ENCODE results near the gene GLIS1.

Gene GLIS1

DNA sequence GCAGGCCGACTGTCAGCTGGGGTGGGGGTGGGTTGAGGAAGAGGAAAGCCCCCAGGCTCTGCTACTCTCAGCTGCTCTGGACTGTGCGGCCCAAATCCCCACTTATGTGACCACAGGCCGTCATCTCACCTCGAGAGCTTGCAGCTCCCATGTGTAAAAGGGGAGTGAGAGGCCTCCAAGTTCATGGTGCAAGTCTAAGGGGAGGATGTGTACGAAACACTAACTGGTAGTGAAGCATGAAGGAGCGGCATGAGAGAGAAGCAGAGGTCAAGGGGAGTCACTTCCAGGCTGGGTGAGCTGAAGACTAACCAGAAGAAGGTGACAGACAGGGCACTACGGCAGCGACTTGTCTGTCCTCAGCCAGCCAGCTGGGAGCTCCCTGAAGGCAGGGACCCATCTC lies 43.8 kb downstream of the GLIS1 start:
- DNase-seq (ENCODE audit: low spot score) = no peak
- TF ChIP-seq CTCF (IDR thresholded peaks at IDR 0.05; ENCODE audit: extremely low read depth, insufficient read depth, missing control alignments) = no peak
- in situ Hi-C loops (cut with MboI; ENCODE audit: low pct_unique_long_range_greater_than_20kb, low sequenced_read_pairs, unreplicated experiment) = no loop called here

DNA sequence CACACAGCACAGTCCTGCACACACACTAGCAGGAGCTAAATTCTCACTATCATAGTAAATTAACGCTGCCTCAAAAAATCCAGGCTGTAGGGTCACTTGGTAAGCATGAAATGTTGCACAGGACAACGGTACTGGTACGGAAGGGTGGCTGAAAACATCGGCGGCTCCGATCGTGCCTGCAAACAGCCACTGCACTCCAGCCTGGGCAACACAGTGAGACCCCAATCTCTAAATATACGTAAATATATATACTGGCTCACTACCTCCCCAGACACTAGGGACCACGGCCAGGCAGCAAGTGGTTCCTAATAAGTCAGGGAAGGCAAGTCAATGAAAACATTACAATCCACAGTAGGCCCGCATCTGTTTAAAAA lies 44.3 kb downstream of the GLIS1 start:
- in situ Hi-C loops (cut with MboI; ENCODE audit: low pct_unique_long_range_greater_than_20kb, low sequenced_read_pairs, unreplicated experiment) = no loop called here
- TF ChIP-seq CTCF (IDR thresholded peaks at IDR 0.05; ENCODE audit: extremely low read depth, insufficient read depth, missing control alignments) = no peak

GRCh38 chr1:53693773-53694717 lies 44.9 kb downstream of the GLIS1 start:
- no peak for DNase-seq (ENCODE audit: low spot score)
- TF ChIP-seq CTCF (IDR thresholded peaks at IDR 0.05; ENCODE audit: extremely low read depth, insufficient read depth, missing control alignments) = no peak
- in situ Hi-C loops (cut with MboI; ENCODE audit: low pct_unique_long_range_greater_than_20kb, low sequenced_read_pairs, unreplicated experiment) = no loop called here

More for the DNA sequence above, 44.3 kb downstream of the GLIS1 start:
- DNase-seq (ENCODE audit: low spot score) = no peak

DNA sequence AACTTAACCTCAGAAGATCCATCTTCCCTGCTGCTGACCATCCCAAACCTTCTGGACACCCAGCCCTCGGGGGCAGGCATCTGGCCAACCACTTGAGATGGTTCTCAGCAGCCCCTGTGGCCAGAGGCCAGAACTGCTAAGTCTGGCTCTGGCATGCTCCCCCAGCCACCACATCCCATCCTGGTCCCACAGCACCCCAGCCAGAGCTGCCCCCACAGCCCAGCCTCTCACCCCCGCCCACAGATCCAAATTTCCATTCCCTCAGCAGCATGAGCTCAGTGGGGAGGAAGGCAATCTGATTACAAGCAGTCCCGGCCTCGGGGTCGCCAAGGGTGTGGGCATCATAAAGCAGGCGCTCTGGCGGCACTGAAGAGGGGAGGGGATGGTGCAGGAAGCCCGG lies 45.6 kb downstream of the GLIS1 start:
- in situ Hi-C loops (cut with MboI; ENCODE audit: low pct_unique_long_range_greater_than_20kb, low sequenced_read_pairs, unreplicated experiment) = no loop called here
- DNase-seq (ENCODE audit: low spot score) = no peak
- no peak for TF ChIP-seq CTCF (IDR thresholded peaks at IDR 0.05; ENCODE audit: extremely low read depth, insufficient read depth, missing control alignments)

GRCh38 chr1:53691326-53691725 lies 47.6 kb downstream of the GLIS1 start:
- in situ Hi-C loops (cut with MboI; ENCODE audit: low pct_unique_long_range_greater_than_20kb, low sequenced_read_pairs, unreplicated experiment) = no loop called here
- DNase-seq (ENCODE audit: low spot score) = no peak
- no peak for TF ChIP-seq CTCF (IDR thresholded peaks at IDR 0.05; ENCODE audit: extremely low read depth, insufficient read depth, missing control alignments)

- no peak for DNase-seq (ENCODE audit: low spot score)
- no peak for TF ChIP-seq CTCF (IDR thresholded peaks at IDR 0.05; ENCODE audit: extremely low read depth, insufficient read depth, missing control alignments)
- in situ Hi-C loops (cut with MboI; ENCODE audit: low pct_unique_long_range_greater_than_20kb, low sequenced_read_pairs, unreplicated experiment) = no loop called here
These were observed 48.6 kb downstream of the GLIS1 start for GRCh38 chr1:53690411-53690810.

Measured in GM13977 (cell line).